Measurements from ENCODE around the gene TSPAN13.
"Not testable (repeated sequence)": the region's sequence is repeated elsewhere in the genome, so short reads cannot be mapped to it uniquely, and the experiment has no call there.

Gene TSPAN13

GRCh38 chr7:16741676-16742075 is 11.9 kb upstream of the TSPAN13 start:
- no peak for DNase-seq

GRCh38 chr7:16742547-16742946 is 11.0 kb upstream of the TSPAN13 start:
- no peak for DNase-seq

DNA sequence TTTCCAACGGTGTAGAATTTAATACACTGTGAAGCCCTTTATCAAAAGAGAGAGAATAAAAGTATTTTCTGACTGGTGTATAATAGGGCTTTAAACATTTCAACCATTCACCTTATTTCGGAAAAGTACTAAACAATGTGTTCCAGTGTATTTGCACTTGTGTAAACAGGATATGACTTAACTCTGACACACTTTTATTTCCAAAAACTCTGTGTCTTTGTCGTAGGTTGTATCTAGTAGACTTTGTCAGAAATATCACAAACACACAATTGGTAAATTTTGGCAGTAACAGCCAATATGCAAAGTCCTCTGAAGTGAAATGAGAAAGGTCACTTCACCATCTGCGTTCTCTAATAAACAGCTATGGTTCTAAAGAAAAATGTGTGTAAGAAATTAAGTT is 10.3 kb upstream of the TSPAN13 start:
- DNase-seq, result no peak

- DNase-seq, result no peak
Measured at GRCh38 chr7:16744518-16745250, 8.9 kb upstream of the TSPAN13 start.

- no peak for DNase-seq
Measured at GRCh38 chr7:16745645-16746044, 7.9 kb upstream of the TSPAN13 start.

DNA sequence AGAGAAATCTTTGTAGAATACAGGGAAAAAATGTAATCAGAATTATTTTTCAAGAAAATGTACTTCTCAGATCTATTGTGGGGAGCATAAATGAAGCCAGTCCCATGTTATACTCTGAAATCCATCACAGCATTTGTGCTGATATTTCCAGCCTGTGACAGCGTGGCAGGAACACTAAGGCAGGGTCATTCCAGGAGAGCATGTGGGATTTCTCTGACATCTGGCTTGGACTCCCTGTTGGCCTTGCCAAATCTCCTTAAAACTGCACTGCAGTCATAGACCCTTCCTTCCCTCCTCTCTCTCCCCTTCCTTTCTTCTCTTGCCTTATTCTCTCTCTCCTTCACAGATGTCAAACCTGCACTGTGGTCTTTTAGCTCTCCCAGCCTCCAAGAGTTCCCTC is 6.5 kb upstream of the TSPAN13 start:
- DNase-seq, result no peak

DNA sequence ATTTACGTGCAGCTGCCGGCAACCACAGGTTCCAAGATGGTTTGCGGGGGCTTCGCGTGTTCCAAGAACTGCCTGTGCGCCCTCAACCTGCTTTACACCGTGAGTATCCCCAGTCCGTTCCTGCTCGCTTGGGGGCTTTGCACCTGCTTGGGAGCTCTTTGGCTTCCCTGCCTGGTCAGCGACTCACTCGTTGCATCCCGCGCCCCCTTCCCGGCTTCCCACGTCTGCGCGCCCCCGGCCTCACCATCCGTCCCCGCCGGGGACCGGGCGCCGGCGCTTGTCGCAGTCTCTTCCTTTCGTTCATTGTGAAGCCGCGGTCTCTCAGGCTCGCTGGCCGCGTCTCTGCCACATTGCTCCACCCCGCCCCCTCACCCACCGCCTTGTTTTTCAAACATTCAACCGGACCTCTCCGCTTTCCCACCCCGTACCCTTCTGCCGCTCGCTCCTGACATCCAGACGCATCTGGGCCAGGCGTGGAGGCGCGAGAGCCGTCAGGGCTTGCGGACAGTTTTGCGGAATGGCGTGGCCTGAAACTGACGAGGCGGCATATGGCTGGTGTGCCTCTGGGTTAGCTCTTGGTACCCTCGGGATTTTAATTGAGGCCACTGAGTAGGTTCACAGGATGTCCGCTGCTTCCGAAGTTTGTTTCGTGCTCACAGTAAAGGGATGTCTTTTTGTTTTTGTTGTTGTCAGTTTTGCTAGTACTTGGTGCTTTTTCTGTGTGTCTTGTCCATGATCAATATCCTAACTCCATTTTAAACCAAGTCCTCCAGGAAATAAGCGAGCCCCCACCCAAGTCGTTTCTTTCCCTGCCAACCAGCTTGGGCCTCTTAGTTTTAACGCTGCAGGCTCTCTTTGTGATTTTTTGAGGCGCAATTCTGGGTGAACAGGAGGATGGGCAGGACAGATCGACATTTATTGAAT is 639 bp downstream of the TSPAN13 start:
- peak; percentile 17 for DNase-seq

- DNase-seq, result no peak
Measured at GRCh38 chr7:16754856-16755317, 1.3 kb downstream of the TSPAN13 start.

- DNase-seq, result no peak
Measured at GRCh38 chr7:16755397-16755796, 1.8 kb downstream of the TSPAN13 start.

DNA sequence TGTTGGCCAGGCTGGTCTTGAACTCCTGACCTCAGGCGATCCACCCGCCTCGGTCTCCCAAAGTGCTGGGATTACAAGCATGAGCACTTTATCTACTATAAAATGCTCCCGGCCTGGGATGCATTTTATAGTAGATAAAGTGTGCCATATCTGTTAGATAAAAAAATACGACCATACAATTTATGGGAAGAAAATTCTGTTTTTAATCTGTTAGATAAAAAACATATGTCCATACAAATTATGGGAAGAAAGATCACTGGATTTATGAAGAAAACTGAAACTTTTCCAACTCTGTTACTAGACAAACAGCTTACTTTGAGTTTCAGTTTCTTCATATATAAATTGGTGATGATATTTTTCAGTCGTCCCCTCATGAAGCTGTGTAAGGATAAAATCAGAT is 4.5 kb downstream of the TSPAN13 start:
- DNase-seq, result no peak

- no peak for DNase-seq
Measured at GRCh38 chr7:16758631-16759611, 5.4 kb downstream of the TSPAN13 start.

- no peak for DNase-seq
Measured at GRCh38 chr7:16759840-16760239, 6.3 kb downstream of the TSPAN13 start.

- DNase-seq, result no peak
Measured at GRCh38 chr7:16762177-16762576, 8.6 kb downstream of the TSPAN13 start.

DNA sequence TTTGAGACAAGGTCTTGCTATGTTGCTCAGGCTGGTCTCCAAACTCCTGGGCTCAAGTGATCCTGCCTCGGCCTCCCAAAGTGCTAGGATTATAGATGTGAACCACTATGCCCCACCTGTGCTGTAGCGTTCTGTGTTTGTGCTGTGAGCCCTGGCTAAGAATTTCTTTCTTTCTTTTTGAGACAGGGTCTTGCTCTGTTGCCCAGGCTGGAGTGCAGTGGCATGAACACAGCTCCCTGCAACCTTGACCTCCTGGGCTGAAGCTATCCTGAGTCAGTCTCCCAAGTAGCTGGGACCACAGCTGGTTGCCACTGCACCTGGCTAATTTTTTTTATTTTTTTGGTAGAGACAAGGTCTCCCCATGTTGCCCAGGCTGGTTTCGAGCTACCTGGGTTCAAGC is 11.4 kb downstream of the TSPAN13 start:
- DNase-seq, result no peak

DNA sequence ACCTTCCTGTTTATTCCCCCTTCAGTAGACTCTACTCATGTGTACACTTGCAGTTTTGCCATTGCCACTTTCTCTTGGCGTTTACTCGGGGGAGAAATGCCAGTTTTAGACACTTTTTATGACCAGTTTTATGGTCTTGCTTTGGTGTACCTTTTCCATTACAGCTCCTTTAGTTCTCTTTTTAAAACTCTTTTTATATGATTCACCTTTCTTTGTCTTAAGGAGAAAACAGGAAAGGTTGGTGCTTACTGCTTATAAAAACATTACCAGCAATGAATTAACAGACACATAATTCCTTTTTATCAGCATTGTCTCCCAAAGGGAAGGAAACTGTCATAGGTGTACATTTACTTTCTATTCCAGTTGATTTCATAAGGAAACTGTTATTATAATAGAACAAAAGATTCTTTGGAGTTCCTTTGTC is 11.9 kb downstream of the TSPAN13 start:
- no peak for DNase-seq

- DNase-seq, result not testable (repeated sequence)
Measured at GRCh38 chr7:16769994-16770393, 16.4 kb downstream of the TSPAN13 start.

DNA sequence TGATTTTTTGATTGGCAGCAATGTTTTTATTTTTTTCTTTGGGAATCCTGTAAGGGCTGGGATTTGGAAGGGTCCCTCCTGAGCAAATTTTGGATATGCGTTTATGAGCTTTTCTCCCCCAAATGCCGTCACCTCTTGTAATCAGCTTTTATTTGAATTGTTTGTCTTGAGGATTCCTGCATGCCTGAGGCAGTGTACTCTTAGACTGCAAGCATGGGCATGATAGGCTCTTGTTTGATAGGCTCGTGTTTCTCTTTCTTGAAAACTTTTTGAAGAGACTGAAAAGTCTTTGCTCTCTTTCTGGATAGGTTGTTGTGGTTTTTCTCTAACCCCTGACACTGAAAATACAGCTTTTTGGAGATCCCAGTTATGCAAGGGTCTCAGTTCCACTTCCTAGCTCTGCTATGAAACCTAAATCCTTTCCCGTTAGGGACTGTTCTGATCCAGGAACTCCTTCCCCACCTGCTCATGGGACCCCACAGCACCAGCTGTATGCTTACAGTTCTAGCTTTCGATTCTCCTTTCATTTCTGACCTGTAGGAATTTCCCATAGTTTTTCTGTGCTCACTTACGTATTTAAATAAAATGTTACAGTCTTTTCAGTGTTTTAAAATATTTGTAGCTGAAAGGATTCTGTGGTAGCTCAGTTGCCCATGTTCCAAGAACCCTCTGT is 17.2 kb downstream of the TSPAN13 start:
- DNase-seq, result no peak

GRCh38 chr7:16773326-16773725 is 19.8 kb downstream of the TSPAN13 start:
- no peak for DNase-seq

DNA sequence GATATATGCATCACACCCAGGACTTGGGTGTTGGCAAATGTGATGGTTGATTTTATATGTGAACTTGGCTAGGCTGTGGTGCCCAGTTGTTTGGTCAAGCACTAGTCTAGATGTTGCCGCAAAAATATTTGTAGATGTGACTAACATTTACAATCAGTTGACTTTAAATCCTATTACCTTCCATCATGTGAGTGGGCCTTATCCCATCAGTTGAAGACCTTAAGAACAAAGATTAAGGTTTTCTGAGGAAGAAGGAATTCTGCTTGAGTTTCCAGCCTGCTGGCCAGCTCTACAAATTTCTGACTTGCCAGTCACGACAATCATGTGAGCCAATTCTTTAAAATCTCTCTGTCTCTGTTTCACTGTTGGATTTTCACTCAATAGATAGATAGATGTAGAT is 20.3 kb downstream of the TSPAN13 start:
- DNase-seq, result no peak

DNA sequence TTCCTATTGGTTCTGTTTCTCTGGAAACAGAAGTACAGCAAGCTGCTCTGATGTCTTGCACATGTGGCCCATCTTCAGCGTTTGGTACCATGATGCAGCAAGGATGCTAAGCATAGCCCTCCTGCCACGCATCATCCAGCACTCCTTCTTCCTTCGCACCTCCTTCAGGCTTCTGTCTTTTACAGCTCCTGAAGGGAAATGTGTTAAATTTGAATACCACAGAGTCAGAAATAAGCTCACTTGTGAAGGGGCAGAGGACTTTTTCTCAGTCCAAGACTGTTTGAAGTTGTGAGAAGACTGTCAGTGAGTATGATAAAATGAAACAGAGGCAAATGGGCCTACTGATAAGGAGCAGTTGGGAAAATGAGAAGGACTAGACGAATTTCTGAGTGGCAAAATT is 20.7 kb downstream of the TSPAN13 start:
- no peak for DNase-seq

GRCh38 chr7:16774986-16775385 is 21.4 kb downstream of the TSPAN13 start:
- DNase-seq, result no peak

- no peak for DNase-seq
Measured at GRCh38 chr7:16776053-16776452, 22.5 kb downstream of the TSPAN13 start.
